Activated CD4-positive, alpha-beta T cell treated with anti-CD3 and anti-CD28 coated beads, Interleukin-2, Interleukin-4, amounts not matched to agents 100 ng/mL and 50 ng/mL, durations not matched to agents 16 hours and 8 hours (primary cell): ENCODE results near the gene C1orf53.

Source experiments
- DNase-seq: peaks from one replicate; pipeline ENCODE4 v3.0.0-alpha.2; 2020; ENCODE audit warnings: low spot score

Gene C1orf53

DNA sequence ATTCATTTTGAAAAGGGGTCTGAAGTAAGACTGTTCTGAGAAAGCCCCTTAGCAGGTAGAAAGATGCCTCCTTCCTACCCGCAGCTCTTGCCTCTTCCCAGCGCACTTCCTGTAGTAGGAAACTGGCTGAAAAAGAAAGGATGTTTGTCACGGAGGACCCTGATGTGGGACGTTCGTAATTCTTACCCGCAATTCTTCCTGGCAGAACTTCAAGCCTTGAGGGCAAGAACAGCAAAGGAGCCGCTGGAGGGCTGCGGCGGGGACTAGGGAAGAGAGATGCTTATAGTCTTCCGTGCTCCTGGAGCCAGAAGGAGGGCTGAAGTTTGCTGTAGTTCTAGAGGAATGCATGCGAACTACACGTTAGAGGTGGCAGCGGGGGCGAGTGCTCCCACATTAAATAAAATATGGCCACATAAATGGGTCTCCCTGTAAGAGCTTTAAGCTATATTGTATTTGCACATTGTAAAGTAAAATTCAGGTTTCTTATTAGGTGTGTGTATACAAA is 6.3 kb downstream of the C1orf53 start:
- no peak for DNase-seq

DNA sequence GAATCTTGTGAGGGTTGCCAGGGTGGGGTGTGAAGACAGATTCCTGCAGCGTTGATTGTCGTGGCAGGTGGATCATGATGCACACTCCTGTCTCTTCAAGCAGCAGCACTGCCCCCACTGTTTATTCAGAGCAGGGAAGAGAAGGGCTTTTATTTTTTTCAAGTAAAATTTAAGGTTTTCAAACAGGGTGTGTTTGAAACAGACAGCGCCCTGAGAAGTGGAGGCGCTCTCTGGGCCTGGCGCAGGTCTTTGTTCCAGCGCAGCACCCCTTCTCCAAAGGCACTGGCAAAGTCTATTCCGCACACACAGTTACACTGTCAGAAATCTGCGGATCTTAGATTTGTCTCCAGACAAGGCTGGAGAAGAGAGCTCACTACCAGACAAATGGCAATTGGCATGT is 7.0 kb downstream of the C1orf53 start:
- DNase-seq: no peak

DNA sequence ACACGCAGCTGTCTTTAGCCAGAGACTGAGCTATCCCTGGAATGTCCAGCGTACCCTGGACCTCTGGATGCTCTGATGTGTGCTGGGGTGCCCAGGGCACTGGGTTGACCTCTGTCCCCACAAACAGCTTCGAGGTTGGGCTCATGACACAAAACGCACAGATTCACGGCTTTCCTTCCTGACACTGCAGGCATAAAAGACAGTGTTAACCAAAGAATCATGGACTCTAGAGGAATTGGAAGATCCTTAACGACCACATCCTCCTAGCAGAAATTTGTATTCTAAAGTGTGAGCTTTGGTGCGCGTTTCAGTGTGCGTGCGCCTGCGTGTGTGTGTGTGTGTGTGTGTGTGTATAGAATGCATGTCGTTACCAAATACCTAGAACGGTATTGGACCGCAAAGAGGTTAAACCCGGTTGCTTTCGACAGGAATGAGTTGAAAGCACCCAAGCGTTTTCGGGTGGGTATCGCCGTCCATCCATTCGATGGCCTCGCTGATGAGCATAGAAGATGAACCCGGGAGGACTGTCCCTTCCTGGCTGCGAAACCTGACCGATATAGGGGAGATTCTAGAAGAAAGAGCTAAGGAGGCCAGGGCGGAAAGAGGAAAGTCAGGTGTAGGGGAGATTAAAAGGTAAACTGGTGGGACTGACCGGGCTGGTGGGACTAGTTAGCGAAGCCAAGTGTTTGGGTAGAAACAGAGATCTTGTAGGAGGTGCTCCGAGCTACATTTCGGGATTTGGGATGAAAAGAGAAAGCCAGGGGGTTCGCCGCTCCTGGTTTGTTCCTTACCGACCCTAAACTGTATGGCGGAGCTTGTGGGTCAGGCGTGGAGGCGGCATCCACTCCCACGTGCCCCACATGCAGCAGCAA is 7.9 kb downstream of the C1orf53 start:
- DNase-seq: no peak

DNA sequence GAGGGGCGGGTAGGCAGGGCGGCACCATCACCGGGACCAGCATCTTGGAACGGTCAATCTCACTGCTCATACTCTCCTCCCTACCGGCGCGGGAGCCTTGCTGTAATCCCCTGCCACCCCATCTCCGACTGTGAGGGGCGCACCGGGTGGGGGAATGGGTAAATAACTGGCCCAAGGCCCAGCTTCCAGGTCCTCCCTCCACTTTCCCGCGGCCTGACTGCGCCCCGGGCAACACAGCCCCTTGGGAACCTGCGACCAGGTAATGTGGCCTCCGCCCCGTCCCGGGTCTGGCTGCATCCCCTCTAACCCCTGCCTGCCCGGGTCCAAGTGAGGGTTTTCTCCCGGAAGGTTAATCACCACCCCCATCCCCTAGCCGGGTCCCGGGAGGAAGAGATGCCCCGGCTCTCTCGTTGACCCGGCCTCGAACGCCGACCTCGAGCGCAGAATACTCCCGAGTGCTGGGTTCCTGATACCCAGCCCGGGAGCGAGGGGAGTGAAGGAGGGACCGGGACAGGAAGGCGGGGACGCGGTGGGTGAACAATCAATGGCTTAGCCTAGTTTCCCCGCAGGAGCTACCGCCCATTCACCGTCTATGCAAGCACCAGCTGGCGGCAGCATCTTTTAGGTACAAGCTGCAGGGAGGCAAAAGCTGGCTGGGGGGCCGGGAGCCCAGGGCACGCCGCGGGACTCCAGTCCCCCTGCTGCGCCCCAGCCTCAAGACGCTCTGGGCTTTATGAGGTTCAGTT is 8.9 kb downstream of the C1orf53 start:
- no peak for DNase-seq

DNA sequence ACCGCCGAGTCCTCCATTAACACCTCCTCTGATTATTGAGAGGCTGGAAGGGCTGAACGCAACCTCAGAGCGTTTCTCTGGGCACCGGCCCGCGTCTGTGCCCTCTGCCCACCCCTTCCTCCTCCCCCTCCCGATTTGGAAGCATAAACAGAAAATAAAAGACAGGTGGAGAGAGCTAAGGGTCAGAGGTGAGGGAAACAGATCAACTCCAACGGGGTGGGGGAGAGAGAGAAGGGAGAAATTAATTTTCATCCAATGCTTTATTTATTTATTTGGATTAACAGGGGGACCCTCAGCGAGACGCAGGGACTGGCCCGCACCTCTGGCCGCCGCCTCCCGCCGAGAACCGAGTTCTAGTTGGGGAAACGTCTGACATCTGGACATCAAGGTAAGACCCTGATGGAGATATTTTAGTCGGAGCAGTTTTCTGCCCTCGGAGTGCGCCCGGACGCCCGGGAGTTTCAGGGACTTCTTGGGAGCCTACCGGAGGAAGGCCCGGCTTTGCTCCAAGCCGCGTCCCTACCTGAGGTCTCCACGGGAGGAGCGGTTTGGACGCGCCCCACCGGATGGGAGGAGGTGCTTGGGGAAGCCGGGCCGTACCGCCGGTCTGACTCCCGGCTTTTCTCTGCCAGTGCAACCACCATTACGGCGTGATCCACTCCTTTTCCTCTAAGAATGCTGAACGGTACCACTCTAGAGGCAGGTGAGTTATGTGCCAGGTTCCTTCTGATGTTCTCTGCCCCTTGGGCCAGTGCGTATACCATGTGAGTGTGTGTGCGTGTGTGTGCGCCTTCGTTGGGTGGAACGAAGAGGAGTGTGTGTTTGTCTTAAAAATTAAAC is 9.6 kb downstream of the C1orf53 start:
- no peak for DNase-seq

DNA sequence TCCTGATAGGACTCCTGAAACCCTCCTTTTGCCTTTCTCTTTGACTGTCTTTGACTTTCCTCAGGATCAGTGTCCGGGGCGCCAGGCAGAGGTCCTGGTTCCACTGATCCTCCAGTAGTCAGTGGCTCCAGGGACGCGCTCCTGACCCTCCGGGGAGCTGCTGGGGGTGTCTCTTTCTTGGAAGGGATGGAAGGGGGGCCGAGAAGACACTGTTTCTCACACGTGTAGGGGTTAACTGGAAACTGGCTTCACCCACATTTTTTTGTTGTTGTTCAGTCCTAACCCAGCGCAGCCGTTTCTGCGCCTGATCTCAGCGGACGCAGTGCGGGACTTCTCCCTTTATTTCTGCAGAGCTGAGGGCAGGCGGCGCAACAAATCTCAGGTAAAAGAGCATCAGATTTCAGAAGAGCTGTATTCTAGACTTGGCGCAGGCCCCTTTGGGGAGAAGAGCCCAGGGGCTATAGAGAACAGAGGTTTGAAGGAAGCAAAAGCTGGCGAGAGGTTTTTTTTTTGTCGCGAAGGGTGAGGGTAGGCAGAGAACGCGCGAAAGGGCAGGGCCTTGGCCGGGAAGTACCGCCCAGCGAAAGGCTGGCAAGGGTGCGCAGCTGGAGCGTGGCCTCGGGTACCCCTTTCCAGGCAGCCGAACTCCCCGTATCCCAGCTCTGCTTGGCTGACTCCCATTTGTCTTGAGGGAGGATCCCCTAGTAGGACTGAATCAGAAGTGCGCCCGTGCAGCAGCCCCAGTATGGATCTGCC is 10.5 kb downstream of the C1orf53 start:
- no peak for DNase-seq

DNA sequence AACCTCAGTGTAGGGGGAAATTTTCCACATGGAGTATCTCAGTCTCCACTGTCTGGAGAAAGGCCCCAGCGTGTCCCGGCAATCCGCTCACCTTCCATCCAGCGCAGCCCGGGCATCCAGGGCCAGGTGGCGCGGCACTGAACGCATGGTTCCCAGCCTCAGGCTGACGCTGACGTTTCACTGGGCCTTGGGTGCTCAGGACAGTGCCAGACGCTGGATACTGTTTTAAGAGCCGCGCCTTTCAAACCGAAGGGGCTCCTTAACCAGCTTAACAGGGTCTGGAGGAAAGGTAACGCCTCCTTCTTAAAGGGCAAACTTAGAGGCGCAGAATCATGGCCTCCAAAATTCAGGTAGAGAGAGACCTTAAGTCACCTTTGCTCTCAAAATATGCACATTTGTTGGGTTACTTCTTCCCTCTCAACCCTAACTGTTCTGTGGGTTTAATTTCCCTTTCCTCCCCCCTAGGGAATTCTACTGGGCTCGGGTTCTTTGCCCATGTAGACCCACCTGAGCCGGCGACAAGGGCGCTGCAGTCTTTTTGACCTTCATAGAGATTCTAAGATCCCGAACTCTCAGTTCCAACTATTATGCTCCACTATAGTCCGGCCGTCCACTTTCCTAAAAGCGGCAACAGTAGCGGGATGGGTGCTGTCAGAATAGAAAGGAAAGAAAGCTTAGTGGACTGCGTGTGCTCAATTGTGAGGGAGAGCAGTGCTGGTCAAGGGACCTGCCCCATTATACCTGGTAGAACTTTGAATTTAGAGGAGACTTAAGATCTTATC is 11.3 kb downstream of the C1orf53 start:
- DNase-seq: no peak

DNA sequence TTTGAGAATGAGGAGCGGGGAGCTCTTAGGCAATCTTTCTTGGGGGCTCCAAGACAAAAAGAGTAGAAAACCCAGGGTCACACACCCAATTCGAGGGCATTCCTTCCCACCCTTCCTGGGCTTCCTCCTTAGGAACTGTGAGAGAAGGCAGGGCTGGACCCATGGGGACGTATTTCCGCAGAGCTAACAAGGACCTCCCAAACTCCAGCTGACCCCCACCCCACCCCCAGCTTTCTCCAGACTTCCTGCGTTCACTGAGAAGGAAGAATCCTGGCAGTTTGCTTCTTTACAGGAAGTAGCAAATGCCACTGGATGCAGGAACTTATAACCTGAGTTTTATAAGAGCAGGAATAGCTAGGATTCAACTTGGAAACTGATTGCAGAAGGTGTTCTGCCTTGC is 12.1 kb downstream of the C1orf53 start:
- DNase-seq: no peak

DNA sequence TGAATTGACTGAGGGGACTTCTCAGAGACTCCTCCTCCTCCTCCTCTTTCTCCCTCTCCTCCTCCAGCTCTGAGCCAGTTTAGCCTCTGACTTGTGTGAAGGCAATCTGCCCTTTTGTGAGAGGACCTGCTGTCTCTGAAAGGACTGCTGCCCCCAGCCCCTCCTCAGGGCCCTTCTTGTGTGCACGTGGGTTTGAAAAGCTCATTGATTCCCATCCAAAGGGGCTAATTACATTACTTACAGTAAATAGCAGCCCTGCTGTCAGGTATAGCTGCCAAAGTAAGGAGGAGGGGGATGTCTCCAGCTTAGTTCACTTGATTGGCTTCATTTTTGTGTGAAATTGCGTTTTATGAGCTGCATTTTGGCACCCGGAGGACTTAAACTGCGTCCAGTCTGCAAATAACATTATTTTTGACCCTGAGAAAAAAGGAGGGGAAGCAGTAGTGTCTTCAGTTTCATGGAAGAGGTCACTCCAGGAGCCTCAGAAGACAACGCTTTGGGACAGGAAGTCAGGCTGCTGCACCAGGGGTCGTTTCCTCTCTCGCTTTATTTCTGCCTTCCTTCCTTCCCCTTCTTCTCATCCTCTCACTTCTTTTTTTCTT is 12.9 kb downstream of the C1orf53 start:
- no peak for DNase-seq

DNA sequence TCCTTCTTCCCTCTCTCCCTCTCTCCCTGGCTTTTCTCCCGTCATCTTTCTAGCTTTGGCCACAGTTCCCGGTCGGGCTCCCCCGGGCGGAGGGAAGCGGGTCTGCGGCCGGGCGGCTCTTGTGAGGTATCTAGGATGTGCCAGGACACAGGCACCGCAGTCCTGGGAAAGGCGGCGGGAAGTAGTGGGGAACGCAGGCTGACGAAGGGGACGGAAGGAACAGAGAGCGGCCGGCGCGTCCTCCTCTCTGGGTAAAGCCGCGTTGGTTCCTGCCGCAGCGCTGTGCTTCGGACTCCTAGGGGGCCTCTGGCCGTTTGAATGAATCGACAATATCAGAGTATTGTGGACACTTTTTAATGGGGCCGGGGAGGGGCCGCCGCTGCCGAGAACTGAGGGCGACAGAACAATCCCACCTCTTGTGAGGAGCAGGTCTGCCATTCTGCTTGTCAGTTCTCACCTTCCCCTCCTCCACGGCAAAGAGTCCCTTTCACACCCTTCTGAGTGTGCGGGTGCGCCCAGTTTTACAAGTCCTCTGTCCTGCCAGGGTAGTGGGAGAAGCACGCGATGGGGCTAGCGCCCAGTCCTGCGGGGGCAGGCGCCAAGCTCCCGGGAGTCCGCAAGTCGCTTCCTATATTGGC is 13.6 kb downstream of the C1orf53 start:
- DNase-seq: no peak

DNA sequence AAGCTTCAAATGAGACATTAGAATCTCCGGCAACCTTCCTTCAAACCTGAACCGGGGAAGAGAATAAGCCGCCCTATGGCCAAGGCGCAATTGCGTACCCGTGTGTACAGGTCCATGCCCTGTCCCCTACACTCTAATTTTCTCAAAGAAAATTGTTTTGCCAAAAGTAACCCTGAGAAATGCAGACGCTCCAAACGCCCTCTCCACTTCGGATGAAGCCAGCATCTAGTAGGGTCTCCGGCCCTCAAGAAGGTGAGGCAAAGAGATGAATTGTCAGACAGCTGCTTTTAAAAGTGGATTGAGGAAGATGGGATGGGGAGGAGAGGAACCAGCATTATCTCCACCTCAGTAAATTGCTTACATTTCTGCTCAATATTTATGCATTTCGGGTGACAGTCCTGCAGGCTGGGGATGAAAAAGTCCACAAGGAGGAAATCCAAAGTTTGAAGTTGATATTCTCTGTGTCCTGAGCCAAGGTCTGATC is 14.1 kb downstream of the C1orf53 start:
- no peak for DNase-seq

DNA sequence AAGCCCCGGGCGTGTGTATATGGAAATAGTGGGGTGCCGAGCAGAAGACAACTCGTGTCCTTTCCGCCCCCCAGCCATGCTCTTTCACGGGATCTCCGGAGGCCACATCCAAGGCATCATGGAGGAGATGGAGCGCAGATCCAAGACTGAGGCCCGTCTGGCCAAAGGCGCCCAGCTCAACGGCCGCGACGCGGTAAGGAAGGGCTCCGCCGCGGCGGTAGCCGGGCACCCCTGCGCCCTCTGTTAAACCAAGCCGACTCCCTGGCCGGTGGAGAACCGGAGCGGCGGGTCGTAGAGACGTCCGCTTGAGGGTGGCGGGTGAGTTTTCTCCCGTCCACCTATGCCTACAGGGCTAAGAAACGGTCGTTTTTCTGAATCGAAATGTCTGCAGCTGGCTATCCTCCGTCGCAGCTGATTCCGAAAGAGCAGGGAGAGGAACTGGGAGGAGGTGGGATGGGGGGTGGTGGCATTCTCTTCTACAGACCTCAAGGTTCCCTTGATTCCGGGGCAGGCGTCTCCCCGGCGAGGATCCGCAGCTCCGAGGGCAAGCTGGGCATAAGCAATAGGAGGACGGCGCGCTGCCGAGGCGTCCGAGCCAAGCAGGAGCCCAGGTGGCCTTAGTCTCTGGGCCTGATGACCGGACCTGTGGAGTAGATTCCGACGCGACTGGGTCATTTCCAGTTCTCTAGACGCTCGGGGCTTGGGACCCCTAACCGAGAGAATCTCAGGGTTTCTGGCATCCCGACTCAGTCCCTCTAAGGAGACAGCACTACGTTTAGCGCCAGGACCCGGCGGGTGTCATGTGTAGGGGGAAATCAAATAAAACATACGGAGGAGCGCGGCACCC is 15.6 kb downstream of the C1orf53 start:
- DNase-seq: no peak

DNA sequence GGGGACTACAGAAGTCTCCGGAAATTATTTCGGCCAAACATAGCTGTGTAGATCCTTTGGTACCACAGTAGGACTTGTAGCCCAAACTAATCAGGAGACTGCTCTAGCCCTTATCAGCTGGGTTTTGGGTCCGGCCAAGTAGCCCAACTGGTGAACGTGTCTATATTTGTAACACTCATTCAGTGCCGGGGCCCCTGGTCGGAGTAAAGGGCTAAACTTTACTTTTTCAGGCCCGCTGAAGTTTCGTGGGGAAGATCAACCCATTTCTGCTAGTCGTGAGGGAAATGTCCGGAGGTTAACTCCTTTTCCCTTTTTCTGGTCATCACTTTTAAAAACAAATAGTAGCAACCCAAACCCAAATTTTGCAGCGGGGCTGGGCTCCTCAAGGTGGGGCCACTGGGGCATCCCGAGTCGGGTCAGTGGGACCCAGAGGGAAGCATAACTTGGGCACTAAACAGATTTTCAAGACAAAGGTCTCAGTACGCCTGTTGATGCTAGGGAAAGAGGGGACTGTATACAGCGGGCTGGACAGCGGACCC is 16.4 kb downstream of the C1orf53 start:
- no peak for DNase-seq

DNA sequence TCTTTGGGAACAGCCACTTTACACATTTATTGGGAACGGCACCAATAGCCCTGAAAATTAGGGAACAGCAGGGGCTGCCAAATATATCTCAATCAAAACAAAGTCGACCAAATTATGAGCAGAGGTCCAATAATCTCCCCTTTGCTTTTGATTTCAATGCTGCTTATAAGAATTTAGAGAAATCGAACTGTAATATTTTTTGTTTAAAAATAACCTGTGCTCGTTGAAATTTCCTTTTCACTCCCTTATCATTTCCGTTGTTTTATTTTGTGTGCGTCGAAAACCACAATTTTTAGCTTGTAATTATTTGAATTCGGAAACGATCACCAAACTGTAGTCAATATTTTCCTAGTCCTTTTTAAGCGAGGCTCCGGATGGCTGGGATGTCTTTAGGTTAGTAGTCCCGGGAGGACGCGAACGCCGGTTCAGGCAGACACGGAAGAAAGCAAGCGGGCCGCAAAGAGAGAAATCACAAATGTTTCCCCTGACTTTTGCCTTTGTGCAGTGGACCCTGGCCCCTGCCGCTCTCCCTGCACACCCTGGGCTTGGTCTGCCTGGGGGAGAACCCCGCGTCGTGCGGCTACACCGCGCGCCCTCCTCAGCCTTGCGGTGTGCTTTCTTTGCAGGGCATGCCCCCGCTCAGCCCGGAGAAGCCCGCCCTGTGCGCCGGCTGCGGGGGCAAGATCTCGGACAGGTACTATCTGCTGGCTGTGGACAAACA is 17.1 kb downstream of the C1orf53 start:
- no peak for DNase-seq

DNA sequence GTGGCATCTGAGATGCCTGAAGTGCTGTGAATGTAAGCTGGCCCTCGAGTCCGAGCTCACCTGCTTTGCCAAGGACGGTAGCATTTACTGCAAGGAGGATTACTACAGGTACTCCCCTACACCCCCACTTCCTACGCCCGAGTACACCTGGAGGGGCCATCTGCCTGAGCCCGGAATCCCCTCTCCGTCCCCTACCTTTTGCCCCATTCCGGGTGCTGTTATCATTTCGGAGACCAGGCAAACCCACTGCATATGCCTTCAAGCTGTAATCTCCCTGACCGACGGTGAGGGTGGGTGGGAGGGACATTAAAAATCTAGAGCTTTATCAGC is 17.6 kb downstream of the C1orf53 start:
- no peak for DNase-seq

DNA sequence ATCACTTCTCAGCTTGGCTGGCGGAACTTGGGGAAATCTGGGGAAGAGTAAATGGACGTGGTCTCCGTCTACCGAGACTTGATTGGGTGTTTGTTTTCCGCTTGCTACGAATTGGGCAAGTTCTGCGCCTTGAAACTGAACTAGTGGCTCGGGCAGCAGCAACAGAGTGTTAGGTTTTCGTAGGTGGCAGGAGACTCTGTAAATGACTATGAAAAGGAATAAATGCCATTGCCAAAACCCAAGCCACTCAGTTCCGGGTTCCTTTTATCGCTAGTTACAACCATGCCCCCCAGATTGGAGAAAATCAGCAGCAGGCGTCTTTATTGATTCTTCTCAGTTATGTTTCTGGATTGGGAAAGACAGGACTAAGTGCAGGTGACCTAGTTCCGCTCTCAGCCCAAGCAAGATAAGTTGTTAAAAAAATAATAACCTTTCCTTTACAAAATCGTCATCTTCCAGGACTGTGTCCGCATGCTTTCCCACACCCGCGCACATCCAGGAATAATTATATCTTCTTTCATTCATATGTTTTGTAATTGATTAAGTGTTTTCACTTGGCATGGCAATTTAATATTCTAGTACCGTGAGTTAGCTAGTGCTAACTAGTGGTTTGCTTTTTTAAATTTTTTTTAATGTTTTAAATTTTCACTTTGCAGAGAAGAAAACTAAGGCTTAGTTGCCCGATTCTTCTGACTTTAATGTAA is 18.1 kb downstream of the C1orf53 start:
- no peak for DNase-seq
